ENCODE results near the gene PRTFDC1. TPM values are rescaled to one million over a fixed set of nuclear protein-coding genes. Genes with fewer than 3 reads are reported as not detected.

The PRTFDC1 gene
- total RNA-seq, 1 donor from 2014 or later = 17.5 TPM

DNA sequence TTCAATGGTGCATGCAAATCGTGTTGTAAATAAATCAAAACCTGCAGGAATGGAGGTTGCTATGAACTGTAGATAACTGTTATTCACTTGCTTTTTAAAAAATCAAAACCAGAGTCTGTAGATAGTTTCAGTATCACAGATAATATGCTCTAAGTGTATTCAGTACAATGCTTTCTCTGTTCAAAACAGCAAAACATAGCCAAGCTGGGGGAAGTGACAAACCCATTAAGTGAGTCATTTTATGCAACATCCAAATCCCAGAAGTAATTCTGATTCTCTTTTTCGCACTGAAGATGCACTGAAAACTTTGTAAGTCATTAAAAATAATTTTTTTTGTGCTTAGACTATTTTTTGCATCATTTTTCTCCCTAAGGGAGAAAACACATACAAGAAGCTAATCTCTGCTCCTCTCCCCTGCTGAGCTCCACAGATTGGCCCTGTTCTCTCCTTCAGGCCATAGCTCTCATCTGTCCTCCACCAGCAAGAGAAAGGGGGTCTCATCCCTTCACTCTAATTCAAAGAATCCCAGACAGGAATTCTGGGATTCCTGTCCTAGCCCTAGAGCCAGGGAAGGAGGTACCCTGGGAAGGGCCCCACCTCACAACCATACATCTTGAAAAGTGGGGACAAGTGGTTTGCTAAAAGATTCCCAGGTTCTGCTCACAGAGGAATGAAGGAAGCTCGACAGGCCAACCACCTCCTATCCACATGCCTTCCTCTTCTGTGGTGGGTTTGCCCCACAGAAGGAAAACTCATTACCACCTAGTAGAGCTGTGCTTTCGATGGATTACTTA, 4.9 kb downstream of the PRTFDC1 start:
- H3K27ac Mint-ChIP-seq (ENCODE audit: unreplicated experiment) = no peak overlapping the region
- H3K4me1 Mint-ChIP-seq (ENCODE audit: unreplicated experiment) = peaks cover 5% of the 10 kb centered on the region
- no peaks in the 10 kb centered on the region for H3K9me3 Mint-ChIP-seq (ENCODE audit: unreplicated experiment)
- peaks cover 6% of the 10 kb centered on the region for H3K27me3 Mint-ChIP-seq (ENCODE audit: unreplicated experiment)
- no peak for DNase-seq (ENCODE audit: low spot score)
- TF ChIP-seq CTCF (IDR thresholded peaks at IDR 0.05; ENCODE audit: unreplicated experiment) = no peak
- no peaks in the 10 kb centered on the region for H3K36me3 Mint-ChIP-seq (ENCODE audit: low read depth, unreplicated experiment)
- no peak overlapping the region for H3K4me3 Mint-ChIP-seq (ENCODE audit: unreplicated experiment)

DNA sequence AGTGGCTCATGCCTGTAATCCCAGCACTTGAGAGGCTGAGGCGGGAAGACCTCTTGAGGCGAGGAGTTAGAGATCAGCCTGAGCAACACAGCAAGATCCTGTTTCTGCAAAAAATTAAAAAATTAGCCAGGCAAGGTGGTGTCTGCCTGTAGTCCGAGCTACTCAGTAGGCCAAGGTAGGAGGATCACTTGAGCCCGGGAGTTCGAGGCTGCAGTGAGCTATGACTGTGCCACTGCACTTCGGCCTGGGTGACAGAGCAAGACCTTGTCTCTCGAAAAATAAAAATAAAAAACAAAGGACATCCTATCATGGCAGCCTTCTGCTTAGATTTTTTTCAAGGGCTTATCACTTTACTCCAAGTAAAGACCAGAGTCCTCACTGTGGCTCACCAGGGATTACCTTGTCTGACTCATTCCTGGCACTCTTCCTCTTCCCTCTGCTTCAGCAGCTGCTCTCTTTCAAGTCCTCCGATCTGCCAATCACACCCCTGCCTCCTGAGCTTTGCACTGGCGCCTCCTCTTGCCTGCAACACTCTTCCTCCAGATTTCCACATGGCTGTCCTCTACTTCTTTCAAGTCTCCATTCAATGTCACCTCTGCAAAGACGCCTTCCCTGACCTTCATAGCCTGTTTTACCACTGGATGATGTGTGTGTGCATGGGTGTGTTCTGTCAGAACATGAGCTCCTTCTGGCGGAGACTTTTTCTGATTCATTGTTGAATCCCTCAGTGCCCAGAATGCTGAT, 7.7 kb downstream of the PRTFDC1 start:
- H3K4me1 Mint-ChIP-seq (ENCODE audit: unreplicated experiment) = peaks cover 5% of the 10 kb centered on the region
- H3K9me3 Mint-ChIP-seq (ENCODE audit: unreplicated experiment) = no peaks in the 10 kb centered on the region
- H3K36me3 Mint-ChIP-seq (ENCODE audit: low read depth, unreplicated experiment) = no peaks in the 10 kb centered on the region
- TF ChIP-seq CTCF (IDR thresholded peaks at IDR 0.05; ENCODE audit: unreplicated experiment) = no peak
- H3K27me3 Mint-ChIP-seq (ENCODE audit: unreplicated experiment) = peaks cover 4% of the 10 kb centered on the region
- no peak overlapping the region for H3K27ac Mint-ChIP-seq (ENCODE audit: unreplicated experiment)
- H3K4me3 Mint-ChIP-seq (ENCODE audit: unreplicated experiment) = no peak overlapping the region
- DNase-seq (ENCODE audit: low spot score) = no peak

DNA sequence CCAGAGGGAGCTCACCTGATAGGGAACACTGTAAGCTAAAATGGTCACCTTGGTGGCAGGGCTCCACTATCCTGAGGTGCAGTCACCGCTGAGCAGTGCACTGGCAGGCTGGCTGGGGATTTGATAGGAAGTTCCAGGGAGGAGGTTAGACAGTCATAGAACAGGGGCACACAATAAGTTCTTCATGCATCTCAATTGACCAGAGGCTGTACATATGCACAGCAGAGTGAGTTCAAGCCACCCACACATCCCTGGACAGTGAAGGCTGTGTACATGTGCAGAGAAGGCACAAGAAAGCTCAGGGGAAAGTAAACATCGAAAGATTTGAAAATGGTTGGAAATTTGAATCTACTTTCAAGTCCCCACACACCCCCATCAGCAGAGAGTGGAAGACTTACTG, 13.9 kb downstream of the PRTFDC1 start:
- Mint-ChIP-seq H3K36me3 (ENCODE audit: low read depth, unreplicated experiment) (peaks cover 12% of the 10 kb centered on the region), H3K4me3 (ENCODE audit: unreplicated experiment) (no peak overlapping the region), H3K27me3 (ENCODE audit: unreplicated experiment) (no peaks in the 10 kb centered on the region), H3K4me1 (ENCODE audit: unreplicated experiment) (no peaks in the 10 kb centered on the region), H3K27ac (ENCODE audit: unreplicated experiment) (no peak overlapping the region), H3K9me3 (ENCODE audit: unreplicated experiment) (no peaks in the 10 kb centered on the region)
- no peak for DNase-seq (ENCODE audit: low spot score)
- no peak for TF ChIP-seq CTCF (IDR thresholded peaks at IDR 0.05; ENCODE audit: unreplicated experiment)

DNA sequence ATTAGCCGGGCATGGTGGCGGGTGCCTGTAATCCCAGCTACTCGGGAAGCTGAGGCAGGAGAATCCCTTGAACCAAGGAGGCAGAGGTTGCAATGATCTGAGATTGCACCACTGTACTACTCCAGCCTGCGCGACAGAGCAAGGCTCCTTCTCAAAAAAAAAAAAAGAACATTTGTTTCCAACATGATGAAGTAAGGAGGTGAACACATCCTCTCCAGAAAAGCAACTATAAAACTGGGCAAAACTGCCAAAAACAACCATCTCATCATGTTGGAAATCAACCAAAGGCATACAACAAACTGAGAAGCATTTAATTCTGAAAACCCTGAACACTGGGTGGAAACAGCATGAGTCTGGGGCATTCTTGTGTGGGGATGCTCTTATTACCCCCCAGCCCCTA, 14.3 kb downstream of the PRTFDC1 start:
- Mint-ChIP-seq H3K4me1 (ENCODE audit: unreplicated experiment) (no peaks in the 10 kb centered on the region), H3K9me3 (ENCODE audit: unreplicated experiment) (no peaks in the 10 kb centered on the region), H3K27ac (ENCODE audit: unreplicated experiment) (no peak overlapping the region), H3K36me3 (ENCODE audit: low read depth, unreplicated experiment) (peaks cover 12% of the 10 kb centered on the region), H3K27me3 (ENCODE audit: unreplicated experiment) (no peaks in the 10 kb centered on the region), H3K4me3 (ENCODE audit: unreplicated experiment) (no peak overlapping the region)
- no peak for DNase-seq (ENCODE audit: low spot score)
- no peak for TF ChIP-seq CTCF (IDR thresholded peaks at IDR 0.05; ENCODE audit: unreplicated experiment)

Measured in endothelial cell (in vitro differentiated cells).